GM12872 (cell line): ENCODE measurements around the gene PTPN13.
A peak's percentile ranks its signal among the peaks of the same experiment; 100 is the strongest.

ENCODE experiments used
- CTCF ChIP-seq: IDR thresholded peaks from 3 replicates; pipeline ENCODE4 v1.5.1; 2011; ENCODE audit warnings: low read depth, mild to moderate bottlenecking, low read length, moderate library complexity; ENCODE audit not compliant: insufficient read depth

Gene PTPN13

GRCh38 chr4:86788826-86789225, 194.7 kb downstream of the PTPN13 start:
- TF ChIP-seq CTCF: no peak

- 0 out of 3 replicates have a peak, but pooled peaks have one; percentile 3 for TF ChIP-seq CTCF
Measured at GRCh38 chr4:86791126-86791525, 197.0 kb downstream of the PTPN13 start.

- TF ChIP-seq CTCF: no peak
Measured at GRCh38 chr4:86809809-86810208, 215.7 kb downstream of the PTPN13 start.

GRCh38 chr4:86810847-86811246, 216.7 kb downstream of the PTPN13 start:
- TF ChIP-seq CTCF: no peak

- TF ChIP-seq CTCF: no peak
Measured at GRCh38 chr4:86815653-86816052, 221.5 kb downstream of the PTPN13 start.

- no peak for TF ChIP-seq CTCF
Measured at GRCh38 chr4:86816501-86817273, 222.6 kb downstream of the PTPN13 start.

GRCh38 chr4:86818211-86818610, 224.1 kb downstream of the PTPN13 start:
- TF ChIP-seq CTCF: no peak
